HUDEP-2 (cell line): ENCODE measurements around the gene IGF2BP1.
"Not testable (repeated sequence)": the region's sequence is repeated elsewhere in the genome, so short reads cannot be mapped to it uniquely, and the experiment has no call there.

Experiments used
- DNase-seq, 76 experiments: peaks; one replicate each; lab custom pipeline; 2025; ENCODE audit not compliant: unreplicated experiment in 76 of 76; lab: John Stamatoyannopoulos, UW

Gene IGF2BP1

DNA sequence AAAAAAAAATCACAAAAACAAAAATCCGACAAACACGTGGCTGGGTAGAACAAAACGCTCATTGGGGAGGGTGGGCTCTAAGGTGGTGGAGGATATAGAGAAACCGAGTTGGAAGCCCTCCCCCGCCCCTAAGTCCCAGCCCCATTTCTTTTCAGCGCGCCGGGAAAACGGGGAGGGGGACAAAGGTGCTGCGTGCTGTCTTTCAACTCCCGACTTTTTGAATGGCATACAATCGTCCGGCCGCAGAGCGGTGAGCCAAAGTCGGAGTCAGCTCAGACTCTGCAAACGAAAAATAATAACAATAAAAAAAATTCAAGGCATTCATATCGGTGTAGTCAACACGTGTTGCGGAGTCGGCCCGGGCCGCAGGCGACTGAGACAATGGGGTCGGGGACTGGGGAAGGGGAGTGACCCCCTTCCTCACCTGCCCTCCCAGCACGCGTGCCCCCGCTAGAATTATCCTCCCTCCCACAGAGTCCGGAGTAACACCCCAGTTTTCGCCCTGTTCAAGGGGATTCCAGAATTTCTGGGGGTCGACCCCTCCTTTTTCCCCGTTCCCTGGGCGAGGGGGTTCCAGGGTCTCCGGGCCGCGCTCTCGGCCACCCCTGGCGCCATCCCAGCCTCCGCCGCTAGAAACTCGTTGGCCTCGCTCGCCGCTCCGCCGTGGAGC lies 1.7 kb upstream of the IGF2BP1 start:
- DNase-seq, result peak in 3 of 76 experiments; percentile 26 to 69 (median 54)

DNA sequence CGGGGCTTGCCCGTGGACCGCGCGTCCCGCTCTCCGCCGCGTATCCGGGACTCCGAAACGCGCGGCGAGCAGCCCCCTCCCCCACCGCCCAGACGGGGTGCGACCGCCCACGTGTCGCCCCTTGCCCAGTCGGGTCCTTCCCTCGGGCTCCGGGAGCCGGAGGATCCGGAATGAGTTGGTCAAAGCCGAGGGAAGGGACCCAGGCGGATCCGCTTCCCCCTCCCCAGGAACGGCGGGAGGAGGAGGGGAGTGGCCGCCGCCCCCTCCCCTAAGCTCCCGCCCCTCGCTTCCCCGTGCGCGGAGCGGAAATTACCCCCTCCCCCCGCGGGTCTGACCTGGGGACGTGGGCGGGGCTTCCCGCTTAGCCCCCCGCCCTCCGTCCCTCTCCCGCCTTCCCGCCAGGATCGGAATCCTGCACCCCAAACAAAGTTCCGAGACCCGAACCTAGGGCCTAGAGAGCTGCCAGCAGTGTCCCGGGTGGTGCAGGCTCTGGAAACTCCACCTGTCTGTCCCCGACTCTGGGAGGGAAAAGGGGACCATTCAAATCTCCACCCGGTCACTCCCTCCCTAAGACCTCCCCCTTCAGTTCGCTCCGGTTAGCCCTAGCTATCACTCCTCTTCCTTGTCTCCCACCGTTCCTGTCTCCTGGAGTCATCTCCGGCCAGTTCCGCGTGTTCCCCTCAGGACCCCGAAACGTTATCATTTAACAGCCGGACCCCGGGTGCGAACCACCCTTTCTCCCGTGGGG lies 1.0 kb upstream of the IGF2BP1 start:
- peak in 15 of 76 experiments; percentile 5 to 78 (median 52) for DNase-seq

DNA sequence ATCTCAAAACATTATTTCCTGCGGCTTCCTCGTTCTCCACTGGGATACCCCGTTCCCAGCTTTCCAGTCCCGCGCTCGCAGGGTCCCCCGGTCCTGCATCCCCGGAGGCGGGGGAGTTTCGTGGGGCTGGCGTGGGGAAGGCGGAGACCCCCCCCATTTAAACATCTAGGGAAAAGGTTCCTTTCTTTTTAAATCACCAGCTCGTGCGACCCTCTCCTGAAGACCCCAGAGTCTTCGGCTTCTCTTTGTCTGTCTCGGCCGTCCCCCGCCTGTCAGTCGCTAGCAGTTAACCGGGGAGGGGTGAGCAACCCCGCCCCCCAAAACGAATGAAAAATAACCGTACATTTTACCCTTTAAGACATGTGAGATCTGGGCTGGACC lies 473 bp upstream of the IGF2BP1 start:
- DNase-seq, result peak in 1 of 76 experiments; percentile 65

DNA sequence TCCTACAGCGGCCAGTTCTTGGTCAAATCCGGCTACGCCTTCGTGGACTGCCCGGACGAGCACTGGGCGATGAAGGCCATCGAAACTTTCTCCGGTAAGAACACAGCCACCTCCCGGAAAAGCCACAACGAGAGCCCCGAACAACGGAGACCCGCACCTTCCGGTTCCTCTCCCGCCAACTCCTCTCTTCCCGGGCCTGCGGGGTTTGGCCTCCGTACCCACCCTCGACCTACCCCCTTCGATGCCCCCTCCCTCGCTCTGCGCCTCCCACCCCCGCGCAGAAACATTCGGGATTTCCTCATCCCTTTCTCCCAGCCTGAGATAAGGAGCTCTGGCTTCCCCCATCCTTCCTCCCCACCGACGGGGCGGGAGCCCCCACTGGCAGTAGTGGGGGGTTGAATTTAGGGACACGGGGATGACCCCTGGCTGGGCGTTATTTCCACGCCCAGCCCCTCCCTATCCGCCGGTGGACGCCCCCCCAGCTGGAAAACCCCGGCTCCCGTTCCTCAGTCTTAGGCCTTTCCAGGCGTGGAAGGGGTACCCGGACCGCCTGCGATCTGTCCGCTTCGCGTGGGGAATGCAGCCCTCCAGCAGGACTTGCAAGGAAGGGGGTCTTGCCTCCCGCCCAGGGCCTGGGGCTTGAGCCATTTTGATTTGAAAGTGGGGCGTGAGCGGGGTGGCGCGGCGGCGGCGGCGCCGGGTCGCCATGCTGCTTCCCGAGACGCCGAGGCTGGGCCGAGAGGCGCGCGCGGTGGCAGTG lies 822 bp downstream of the IGF2BP1 start:
- peak in 1 of 76 experiments; percentile 26 for DNase-seq

DNA sequence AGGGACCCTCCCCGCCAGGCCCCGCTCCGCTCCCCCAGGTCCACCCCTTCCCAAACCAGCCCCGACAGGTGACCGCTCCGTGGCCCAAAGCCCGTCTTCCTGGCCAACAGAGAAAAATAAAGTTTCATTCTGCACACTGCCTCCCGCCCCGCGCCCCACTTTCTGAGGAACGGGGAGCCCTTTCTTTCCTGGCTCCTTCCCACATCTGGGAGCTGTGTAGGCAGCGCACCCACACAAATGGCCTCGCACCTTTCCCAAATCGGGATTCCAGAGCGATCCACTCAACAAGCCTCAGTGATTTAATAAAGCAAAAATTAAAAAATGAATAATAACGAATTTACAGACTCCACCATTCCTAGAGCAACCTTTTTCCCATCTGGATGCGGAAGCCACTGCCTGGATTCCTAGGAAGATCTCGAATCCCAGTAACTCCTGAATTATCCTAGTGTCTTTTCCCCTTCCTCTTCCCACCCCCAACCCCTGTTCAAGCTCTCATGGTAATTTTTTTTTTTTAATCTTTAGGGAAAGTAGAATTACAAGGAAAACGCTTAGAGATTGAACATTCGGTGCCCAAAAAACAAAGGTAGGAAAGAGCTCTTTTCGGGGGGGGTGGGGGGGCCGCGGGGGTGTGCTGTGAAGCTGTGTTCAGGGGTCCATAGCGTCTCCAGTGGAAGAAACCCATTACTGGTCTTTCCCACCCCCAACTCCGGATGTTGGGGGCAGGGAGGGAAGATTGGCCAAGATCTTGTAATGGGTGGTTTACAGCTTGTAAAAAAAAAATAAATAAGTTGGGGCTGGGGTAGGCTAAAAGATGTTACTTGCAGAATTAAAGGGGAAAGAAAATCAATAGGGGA lies 1.6 kb downstream of the IGF2BP1 start:
- DNase-seq, result peak in 3 of 76 experiments; percentile 15 to 34 (median 16)

DNA sequence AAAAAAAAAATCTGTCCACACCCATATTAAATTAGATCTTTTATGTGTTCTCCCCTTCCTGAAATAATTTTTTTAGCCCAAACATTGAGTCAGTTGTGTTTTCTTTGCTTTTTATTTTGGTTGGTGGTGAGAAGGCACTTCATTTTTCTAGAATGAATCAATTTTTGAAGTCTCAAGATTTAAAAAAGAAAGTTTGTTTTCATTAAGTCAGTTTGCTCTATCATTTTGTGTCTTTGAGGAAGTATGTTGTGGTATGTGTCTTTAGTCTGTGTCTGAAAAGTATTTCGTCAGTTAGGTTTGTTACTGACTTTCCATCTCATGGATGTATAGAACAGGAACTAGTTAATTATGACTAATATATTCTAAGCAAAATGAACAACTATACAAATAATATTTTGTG lies 3.8 kb downstream of the IGF2BP1 start:
- no peak for DNase-seq

DNA sequence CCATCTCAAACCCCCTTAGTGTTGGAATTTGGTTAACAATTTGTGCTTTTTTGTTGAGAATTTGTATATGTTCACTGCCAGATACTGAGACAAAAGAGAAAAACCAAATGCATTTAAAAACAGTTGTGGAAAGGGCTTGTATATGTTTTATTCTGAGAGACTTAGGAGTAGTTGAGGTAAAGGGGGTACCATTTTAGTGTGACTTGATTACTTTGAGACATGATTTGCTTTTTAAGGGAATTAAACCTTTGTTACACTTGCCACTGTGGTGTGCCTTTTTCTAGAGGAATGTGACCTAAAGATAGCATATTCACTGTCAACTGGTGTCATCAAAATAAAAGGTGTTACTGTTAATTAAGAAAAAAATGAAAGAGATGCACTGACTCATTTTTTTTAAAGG lies 4.5 kb downstream of the IGF2BP1 start:
- no peak for DNase-seq

DNA sequence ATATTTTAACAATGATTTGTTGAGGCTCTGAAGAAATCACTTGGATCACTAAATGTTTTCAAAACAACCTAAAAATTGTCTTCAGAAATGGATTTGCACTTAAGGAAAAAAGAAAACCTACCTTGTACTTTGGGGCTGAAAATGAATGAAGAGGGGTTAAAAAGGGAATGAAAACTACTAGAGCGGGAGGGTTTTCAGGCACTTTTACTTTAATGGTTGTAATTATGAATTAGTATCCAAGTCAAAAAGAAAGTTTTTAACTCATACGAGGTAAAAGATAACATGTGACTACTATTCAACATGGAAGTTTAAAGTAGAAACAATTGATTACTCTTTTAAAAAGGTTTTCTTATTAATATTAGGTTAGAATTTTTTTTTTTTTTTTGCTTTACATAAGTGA lies 5.1 kb downstream of the IGF2BP1 start:
- DNase-seq, result no peak

DNA sequence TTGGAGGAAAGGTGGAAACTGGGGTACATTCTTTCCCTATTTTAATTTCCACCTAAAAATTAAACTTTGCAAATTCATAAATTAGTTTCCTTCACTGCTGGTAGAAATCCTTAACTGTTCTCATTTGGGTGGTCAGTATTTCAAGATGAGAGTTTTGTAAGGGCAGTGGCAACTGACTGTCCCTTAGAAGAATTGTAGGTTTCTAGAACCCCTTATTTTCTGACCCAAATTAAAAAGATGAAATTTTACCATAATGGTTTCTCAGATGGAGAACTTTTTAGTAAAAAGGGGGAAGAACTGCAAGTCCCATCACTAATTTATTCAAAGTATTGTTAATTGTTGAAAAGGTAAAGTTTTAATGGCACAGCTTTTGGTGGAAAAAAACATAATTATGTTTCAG lies 5.6 kb downstream of the IGF2BP1 start:
- no peak for DNase-seq

DNA sequence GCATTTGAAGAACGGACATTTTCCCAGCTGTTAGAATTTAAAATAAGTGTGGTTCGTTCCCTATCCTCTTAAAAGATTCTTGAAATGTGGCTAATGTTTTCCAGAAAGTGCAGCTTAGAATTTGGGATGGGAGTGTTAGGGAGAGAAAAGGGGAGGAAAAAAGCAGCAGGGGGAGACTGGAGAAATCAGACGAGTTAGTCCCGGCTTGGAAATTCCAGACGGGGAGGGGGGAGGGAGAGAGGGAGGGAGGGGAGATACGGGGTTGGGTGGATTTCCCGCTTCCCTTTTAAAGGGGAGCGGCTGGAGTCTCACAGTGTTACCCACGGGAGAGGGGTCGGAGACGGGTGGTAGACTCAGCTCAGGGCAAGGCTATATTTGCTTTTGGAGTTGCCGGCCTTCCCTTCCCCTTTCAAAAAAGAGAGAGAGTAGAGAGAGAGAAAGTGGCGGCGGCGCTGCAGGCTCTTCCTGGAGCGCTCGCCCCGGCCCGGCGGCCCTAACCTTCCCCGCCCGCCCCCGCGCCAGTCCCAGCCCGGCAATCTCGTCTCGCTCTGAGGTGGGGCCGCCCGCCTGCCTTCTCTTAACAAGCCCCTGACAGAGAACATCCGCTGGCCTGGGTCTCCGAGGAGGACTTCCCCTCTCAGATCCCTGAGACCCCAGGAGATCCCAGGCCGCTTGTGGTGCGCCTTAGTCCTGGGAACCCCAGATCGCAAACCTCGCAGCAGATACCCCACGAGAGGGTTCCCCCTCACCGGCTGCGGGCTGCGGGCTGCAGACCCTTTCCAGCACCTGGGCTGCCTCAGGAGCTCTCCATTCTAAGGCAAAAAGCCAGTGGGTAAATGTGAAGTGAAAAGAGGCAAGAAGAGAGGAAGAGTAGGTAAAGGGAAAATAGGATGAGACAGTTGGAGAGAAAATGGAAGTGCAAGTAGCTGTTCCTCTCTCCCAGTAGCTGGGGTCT lies 6.6 kb downstream of the IGF2BP1 start:
- DNase-seq, result peak in 3 of 76 experiments; percentile 5 to 27 (median 14)

DNA sequence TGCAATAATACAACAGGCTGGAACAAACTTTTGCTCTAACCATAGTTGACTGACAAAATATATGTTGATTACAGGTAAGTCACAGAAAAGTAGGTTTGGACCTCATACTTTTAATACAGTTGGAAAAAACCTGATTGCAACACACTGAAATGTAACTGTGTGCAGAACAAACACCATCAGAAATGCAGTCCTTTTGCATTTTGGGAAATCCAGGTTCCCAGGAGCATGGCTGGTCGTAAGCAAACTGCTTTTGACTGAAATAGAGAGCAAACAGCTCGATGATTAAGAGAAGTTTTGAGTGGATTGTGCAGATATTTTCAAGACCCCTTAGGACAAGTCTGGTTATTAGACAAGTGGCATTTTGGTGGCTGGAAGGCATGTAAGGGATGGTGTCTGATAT lies 8.0 kb downstream of the IGF2BP1 start:
- DNase-seq, result no peak

DNA sequence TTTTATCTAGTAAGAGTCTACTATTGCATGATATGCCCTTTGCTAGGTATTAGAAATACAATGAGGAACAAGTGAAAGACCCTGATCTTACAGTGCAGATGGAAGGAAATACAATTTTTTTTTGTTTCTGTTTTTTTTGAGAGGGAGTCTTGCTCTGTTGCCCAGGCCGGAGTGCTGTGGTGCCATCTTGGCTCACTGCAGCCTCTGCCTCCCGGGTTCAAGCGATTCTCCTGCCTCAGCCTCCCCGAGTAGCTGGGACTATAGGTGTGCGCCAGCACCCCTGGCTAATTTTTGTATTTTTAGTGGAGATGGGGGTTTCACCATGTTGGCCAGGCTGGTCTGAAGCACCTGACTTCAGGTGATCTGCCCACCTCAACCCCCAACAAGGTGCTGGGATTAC lies 11.7 kb downstream of the IGF2BP1 start:
- not testable (repeated sequence) for DNase-seq

DNA sequence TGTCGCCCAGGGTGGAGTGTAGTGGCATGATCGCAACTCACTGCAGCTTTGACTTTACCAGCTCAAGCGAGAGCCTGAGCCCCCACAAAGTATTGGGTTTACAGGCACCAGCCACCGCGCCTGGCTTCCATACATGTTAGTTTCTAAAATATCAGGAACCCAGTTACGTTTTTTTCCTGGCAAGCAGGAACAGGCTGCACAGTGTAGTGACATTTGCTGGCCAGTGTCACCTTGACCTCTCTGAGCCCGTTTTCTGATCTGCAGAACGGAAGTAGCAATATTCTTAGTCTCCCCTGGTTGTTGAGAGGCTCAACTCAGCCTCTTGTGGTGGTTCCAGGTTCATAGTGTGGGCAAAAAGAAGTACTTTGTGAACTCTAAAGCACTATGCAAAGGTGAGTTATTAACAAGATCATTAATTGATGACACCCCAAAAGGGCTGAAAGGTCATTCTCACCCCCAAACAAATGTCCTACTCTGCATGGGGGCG lies 15.6 kb downstream of the IGF2BP1 start:
- DNase-seq, result no peak

DNA sequence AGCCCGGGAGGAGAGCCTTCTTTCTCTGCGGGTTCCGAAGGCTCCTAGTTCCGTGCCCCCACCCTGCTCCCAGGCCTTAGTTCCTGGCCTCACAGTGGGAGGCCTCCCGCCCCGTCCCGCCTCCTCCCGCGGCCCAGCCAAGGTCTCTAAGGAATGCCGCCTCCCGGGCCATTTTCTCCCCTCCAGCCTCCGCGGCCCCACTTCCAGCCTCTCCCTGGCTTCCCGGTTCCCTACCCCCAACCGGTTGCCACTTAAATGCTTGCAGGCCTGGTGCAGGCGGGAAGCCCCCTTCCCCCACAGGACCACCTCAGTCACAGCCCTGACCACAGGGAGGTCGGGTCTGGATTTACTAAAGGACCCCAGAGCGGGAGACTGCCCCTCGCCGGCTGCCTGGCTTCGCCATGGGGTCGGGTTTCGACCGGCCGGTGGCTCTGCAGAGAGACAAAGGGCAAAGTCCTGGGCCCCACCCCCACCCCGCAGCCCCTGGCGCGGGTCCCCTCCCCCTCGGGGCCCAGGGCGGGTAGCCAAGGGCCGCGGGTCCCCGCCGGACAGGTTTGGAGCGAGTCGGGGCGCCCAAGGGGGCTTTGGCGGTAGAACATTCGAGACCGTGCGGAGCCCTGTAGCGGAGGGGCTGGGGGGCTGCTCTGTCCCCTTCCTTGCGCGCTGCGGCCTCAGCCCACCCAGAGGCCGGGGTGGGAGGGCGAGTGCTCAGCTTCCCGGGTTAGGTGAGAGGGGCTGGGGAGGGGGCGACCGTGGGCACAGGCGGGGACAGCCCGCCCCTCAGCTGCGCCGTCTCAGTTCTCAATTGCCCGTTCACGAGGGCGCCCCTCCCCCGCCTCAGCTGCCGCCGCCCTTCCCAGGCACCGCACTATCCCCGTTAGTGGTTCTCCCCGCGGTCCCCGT lies 16.4 kb downstream of the IGF2BP1 start:
- DNase-seq, result no peak

DNA sequence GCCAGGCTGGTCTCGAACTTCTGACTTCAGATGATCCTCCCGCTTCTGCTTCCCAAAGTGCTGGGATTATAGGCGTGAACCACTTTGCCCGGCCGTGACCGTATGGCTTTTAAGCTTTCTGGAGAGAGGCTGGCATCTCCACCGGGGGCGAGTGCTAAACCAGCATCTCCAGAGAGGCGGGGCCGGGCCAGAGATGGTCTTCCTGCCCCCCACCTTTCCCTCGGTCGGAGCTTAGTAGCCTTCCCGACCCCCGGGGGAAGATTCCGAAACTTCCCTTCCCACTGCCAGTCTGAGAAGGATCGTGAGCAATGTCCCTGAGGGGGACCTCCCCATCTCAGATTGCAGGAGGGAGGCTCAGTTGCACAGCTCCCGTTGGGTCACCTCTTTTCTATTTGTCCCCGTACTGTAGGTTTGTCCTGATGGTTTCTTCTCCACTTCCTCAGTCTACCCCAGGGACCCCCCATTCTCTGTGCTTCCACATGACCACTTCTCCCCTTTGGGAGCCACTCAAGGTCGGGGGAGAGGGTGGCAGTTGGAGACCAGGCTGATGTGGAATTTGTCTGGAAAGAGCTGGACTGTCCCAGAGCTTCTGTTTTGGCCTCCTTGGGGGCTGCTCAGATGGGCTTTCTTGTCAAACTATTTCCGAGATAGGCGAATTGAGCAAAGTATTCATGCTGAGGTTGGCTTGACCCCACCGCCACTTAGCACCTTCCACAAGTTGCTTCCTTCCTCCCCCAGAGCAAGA lies 18.2 kb downstream of the IGF2BP1 start:
- DNase-seq, result no peak

DNA sequence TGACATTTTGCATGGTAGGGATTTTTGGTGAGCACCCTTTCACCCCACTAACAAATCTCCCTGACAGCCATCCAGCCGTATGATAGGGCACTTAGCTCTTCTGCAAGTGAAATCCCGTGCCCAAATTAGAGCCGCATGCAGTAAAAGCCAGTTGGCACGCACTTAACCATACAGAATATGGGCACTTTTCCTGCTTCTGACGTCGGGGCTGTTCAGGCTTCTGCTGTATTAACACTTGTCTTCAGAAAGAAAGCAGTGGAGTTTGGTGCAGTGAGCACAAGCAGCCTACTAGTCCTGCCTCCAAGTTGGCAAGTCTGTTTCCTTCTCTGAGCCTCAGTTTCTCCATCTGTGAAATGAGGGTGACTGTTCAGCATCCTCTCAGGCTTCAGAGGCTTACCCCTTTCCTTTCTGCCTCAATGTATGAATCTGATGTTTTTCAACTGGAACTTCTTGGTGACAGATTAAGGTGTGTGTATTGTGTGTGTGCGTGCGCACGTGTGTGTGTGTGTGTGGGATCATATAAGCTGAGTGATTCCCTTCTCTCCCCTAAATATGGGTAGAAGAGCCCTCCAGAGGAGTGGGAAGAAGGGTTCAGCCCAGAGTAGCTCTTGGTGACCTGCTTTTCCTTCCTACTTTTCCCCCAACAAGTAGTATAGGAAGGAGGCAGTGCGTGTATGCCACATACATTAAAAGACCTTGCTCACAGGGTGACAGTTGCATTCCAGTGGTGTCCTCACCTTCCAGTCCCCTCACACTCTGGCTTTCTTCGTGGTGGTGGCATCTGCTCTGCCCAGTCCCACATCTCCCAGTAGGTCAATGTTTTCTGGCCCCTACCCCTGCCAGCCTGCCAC lies 19.0 kb downstream of the IGF2BP1 start:
- DNase-seq, result no peak
